ENCODE data around the gene DYRK1A. TPM values are rescaled to one million over a fixed set of nuclear protein-coding genes. Genes with fewer than 3 reads are reported as not detected.
"Not testable (repeated sequence)": the region's sequence is repeated elsewhere in the genome, so short reads cannot be mapped to it uniquely, and the experiment has no call there.

The DYRK1A gene
- total and polyA plus RNA-seq, 5 donors = 28.4 to 76.9 (median 70.5) TPM

DNA sequence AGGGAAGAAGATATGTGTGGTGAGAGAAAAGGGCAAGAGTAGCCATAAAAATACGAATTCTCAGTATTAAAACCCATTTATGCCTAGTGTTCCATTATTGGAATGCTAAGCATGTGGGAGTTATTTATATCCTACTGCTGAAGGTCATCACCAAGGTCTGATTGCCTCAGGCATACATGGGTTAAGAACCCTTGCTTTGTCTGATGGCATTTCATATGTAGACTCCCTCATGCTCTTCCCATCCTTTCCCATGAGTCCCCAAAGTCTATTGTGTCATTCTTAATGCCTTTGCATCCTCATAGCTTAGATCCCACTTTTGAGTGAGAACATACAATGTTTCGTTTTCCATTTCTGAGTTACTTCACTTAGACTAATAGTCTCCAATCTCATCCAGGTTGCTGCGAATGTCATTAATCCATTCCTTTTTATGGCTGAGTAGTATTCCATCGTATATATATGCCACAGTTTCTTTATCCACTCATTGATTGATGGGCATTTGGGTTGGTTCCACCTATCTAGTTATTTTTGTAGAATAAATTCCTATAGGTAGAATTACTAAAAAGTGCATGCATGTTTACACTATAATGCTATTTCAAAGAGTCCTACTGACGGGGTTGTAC lies 172.5 kb downstream of the DYRK1A start:
- Histone ChIP-seq H3K4me3 (ENCODE audit: low read length) (no peak overlapping the region), H3K9me3 (ENCODE audit: control insufficient read depth, low read length) (no peaks in the 10 kb centered on the region), H3K27me3 (ENCODE audit: control insufficient read depth, insufficient read depth) (no peaks in the 10 kb centered on the region), H3K4me1 (ENCODE audit: control insufficient read depth, insufficient read depth, low read length) (no peaks in the 10 kb centered on the region), H3K27ac (ENCODE audit: low read length) (no peak overlapping the region)
- WGBS = 85% methylated on average over 5 of the region's 5 CpGs
- ATAC-seq = no peak
- no peak for DNase-seq
- intact Hi-C loops (cut with DNase I) = no loop called here

DNA sequence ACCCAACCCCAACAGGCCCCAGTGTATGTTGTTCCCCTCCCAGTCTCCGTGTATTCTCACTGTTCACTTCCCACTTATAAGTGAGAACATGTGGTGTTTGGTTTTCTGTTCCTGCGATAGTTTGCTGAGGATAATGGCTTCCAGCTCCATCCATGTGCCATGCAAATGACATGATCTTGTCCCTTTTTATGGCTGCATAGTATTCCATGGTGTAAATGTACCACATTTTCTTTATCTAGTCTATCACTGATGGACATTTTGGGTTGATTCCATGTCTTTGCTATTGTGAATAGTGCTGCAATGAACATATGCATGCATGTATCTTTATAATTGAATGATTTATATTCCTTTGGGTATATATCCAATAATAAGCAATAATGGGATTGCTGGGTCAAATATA lies 174.6 kb downstream of the DYRK1A start:
- H3K27ac ChIP-seq (ENCODE audit: low read length); H3K4me1 ChIP-seq (ENCODE audit: control insufficient read depth, insufficient read depth, low read length); ATAC-seq; DNase-seq; intact Hi-C loops (cut with DNase I); H3K9me3 ChIP-seq (ENCODE audit: control insufficient read depth, low read length); H3K27me3 ChIP-seq (ENCODE audit: control insufficient read depth, insufficient read depth); H3K4me3 ChIP-seq (ENCODE audit: low read length): not testable (repeated sequence)
- WGBS = 90% methylated on average over 2 of the region's 2 CpGs

DNA sequence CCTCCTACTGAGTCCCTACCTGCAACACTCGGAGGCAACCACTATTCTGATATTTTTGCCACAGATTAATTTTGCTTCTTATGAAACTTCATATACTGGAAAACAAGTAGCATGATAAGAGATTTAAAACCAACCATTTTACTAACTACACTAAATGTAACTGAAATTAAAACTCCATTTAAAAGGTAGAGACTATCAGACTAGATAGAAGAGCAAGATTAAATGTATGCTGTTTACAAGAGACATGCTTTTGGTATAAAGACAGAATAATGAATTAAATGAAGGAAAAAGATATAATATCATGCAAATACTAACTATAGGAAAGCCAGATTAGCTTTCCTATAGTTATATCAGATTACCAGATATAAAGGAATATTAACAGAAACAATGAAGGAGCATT lies 175.9 kb downstream of the DYRK1A start:
- H3K27me3 ChIP-seq (ENCODE audit: control insufficient read depth, insufficient read depth) = no peaks in the 10 kb centered on the region
- no peak overlapping the region for H3K27ac ChIP-seq (ENCODE audit: low read length)
- intact Hi-C loops (cut with DNase I) = no loop called here
- H3K9me3 ChIP-seq (ENCODE audit: control insufficient read depth, low read length) = no peaks in the 10 kb centered on the region
- no peak for DNase-seq
- 99% methylated on average over 1 of the region's 1 CpG for WGBS
- no peak overlapping the region for H3K4me3 ChIP-seq (ENCODE audit: low read length)
- H3K4me1 ChIP-seq (ENCODE audit: control insufficient read depth, insufficient read depth, low read length) = no peaks in the 10 kb centered on the region
- ATAC-seq = no peak

DNA sequence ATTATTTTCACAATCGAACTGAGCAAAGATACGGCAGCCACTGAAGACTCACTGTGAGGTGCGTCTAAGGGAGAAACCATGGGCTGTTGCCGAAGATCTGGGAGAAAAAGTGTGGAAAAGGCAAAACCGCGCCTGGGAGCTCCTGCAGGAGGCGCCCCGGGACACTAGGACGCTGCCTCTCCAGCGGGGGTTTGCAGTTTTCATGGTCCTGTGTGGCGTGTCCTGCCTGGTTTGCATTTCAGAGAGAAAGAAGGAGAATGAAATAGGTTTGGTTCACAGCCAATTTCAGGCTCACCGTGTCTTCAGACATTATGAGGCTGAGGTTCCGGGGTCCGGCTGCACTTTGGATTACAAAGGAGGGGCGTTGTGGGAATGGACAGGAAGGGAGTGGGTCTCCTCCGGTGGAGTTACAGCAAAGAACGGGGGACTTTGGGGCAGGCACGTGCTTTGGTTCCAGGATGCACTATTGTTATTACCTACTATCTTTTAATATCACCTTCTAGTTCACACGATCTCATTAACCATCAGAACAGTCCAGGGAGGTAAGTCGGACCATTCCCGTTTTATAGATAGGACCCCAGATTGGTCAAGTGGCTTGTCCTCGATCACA lies 179.8 kb downstream of the DYRK1A start:
- DNase-seq (no peak), ATAC-seq (no peak)
- intact Hi-C loops (cut with DNase I) = no loop called here
- H3K4me3 ChIP-seq (ENCODE audit: low read length) = no peak overlapping the region
- WGBS = 84% methylated on average over 22 of the region's 22 CpGs
- no peaks in the 10 kb centered on the region for H3K9me3 ChIP-seq (ENCODE audit: control insufficient read depth, low read length)
- no peak overlapping the region for H3K27ac ChIP-seq (ENCODE audit: low read length)
- H3K27me3 ChIP-seq (ENCODE audit: control insufficient read depth, insufficient read depth) = no peaks in the 10 kb centered on the region
- H3K4me1 ChIP-seq (ENCODE audit: control insufficient read depth, insufficient read depth, low read length) = peaks cover 6% of the 10 kb centered on the region

DNA sequence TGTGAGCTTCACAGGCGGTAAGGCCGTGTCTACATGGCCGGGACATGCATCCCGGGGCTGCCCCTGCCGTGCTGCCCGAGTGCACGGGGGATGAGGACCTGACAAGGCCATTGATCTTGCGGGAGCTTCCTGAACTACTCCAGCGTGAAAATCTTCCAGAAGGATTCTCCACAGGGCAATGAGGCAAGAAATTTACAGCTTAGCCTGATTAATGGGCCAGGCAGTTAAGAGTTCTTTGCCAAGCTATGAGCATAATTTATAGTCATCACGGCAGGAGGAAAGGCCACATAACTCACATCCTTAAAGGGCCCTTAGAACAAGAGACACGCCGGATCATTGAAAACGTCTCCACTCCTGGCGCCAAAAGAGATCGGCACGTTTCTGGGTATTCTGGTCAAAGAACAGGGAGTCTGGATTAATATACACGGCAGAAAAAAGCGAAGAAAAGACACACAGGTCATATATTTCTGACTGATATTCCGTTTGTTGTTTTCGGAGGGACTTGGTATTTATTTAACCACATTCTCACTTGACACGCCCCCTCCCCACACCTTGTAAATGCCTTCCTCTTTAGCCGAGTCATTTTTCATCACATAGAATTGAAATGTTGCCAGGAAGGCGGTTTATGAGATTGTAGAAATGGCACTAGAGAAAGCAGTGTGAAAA lies 180.5 kb downstream of the DYRK1A start:
- DNase-seq (no peak), ATAC-seq (no peak)
- Histone ChIP-seq H3K27me3 (ENCODE audit: control insufficient read depth, insufficient read depth) (no peaks in the 10 kb centered on the region), H3K4me1 (ENCODE audit: control insufficient read depth, insufficient read depth, low read length) (peaks cover 8% of the 10 kb centered on the region), H3K27ac (ENCODE audit: low read length) (no peak overlapping the region), H3K4me3 (ENCODE audit: low read length) (no peak overlapping the region), H3K9me3 (ENCODE audit: control insufficient read depth, low read length) (no peaks in the 10 kb centered on the region)
- intact Hi-C loops (cut with DNase I) = no loop called here
- 69% methylated on average over 23 of the region's 23 CpGs for whole genome bisulfite sequencing

- H3K27me3 ChIP-seq (ENCODE audit: control insufficient read depth, insufficient read depth) = no peaks in the 10 kb centered on the region
- 55% methylated on average over 2 of the region's 2 CpGs for WGBS
- no peak overlapping the region for H3K4me3 ChIP-seq (ENCODE audit: low read length)
- DNase-seq (no peak), ATAC-seq (no peak)
- intact Hi-C loops (cut with DNase I) = no loop called here
- H3K4me1 ChIP-seq (ENCODE audit: control insufficient read depth, insufficient read depth, low read length) = peaks cover 8% of the 10 kb centered on the region
- H3K9me3 ChIP-seq (ENCODE audit: control insufficient read depth, low read length) = no peaks in the 10 kb centered on the region
- H3K27ac ChIP-seq (ENCODE audit: low read length) = no peak overlapping the region
Measured at GRCh38 chr21:37547615-37548200, 181.1 kb downstream of the DYRK1A start.

GRCh38 chr21:37548521-37548981 lies 182.0 kb downstream of the DYRK1A start:
- Histone ChIP-seq H3K4me1 (ENCODE audit: control insufficient read depth, insufficient read depth, low read length) (peaks cover 8% of the 10 kb centered on the region), H3K4me3 (ENCODE audit: low read length) (no peak overlapping the region), H3K27ac (ENCODE audit: low read length) (no peak overlapping the region), H3K9me3 (ENCODE audit: control insufficient read depth, low read length) (no peaks in the 10 kb centered on the region), H3K27me3 (ENCODE audit: control insufficient read depth, insufficient read depth) (no peaks in the 10 kb centered on the region)
- intact Hi-C loops (cut with DNase I) = no loop called here
- ATAC-seq (no peak), DNase-seq (no peak)
- 62% methylated on average over 2 of the region's 2 CpGs for WGBS

- intact Hi-C loops (cut with DNase I) = loop anchor here in 1 of 4 donors (10.0 kb wide), 1 partner anchor 285 kb away; the partner anchor contains the start of gene VPS26C
- H3K4me3 ChIP-seq (ENCODE audit: low read length); ATAC-seq; DNase-seq; H3K27me3 ChIP-seq (ENCODE audit: control insufficient read depth, insufficient read depth); H3K9me3 ChIP-seq (ENCODE audit: control insufficient read depth, low read length); H3K27ac ChIP-seq (ENCODE audit: low read length); H3K4me1 ChIP-seq (ENCODE audit: control insufficient read depth, insufficient read depth, low read length): not testable (repeated sequence)
- 93% methylated on average over 4 of the region's 4 CpGs for whole genome bisulfite sequencing
Measured at GRCh38 chr21:37549730-37550129, 183.2 kb downstream of the DYRK1A start.

DNA sequence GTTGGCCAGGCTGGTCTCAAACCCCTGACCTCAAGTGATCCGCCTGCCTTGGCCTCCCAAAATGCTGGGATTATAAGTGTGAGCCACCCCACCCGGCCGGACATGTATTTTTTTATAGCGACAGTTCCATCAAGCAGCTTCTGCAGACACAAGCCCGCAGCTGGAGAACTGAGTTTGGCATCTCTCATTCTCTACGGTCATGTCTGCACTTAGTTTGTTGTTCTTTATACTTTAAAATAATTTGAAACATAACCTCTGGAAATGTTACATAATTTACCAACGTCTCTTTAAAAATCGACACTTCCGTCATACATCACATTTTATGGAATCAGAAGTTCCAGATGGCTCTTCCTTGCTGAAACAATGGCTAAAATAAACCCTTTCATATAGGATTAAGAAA lies 183.6 kb downstream of the DYRK1A start:
- H3K27ac ChIP-seq (ENCODE audit: low read length) = no peak overlapping the region
- intact Hi-C loops (cut with DNase I) = loop anchor here in 1 of 4 donors (10.0 kb wide), 1 partner anchor 285 kb away; the partner anchor contains the start of gene VPS26C
- WGBS = 77% methylated on average over 9 of the region's 9 CpGs
- ATAC-seq (no peak), DNase-seq (no peak)
- H3K9me3 ChIP-seq (ENCODE audit: control insufficient read depth, low read length) = no peaks in the 10 kb centered on the region
- H3K27me3 ChIP-seq (ENCODE audit: control insufficient read depth, insufficient read depth) = no peaks in the 10 kb centered on the region
- H3K4me3 ChIP-seq (ENCODE audit: low read length) = no peak overlapping the region
- H3K4me1 ChIP-seq (ENCODE audit: control insufficient read depth, insufficient read depth, low read length) = peaks cover 9% of the 10 kb centered on the region

GRCh38 chr21:37550618-37551330 lies 184.2 kb downstream of the DYRK1A start:
- DNase-seq (no peak), ATAC-seq (no peak)
- no peaks in the 10 kb centered on the region for H3K9me3 ChIP-seq (ENCODE audit: control insufficient read depth, low read length)
- no peaks in the 10 kb centered on the region for H3K27me3 ChIP-seq (ENCODE audit: control insufficient read depth, insufficient read depth)
- intact Hi-C loops (cut with DNase I) = loop anchor here in 1 of 4 donors (10.0 kb wide), 1 partner anchor 286 kb away; the partner anchor contains the start of gene VPS26C
- H3K4me3 ChIP-seq (ENCODE audit: low read length) = no peak overlapping the region
- H3K4me1 ChIP-seq (ENCODE audit: control insufficient read depth, insufficient read depth, low read length) = peaks cover 12% of the 10 kb centered on the region
- WGBS = 48% methylated on average over 12 of the region's 12 CpGs
- H3K27ac ChIP-seq (ENCODE audit: low read length) = no peak overlapping the region
